ENCODE data around the gene CDK18.

Gene CDK18

GRCh38 chr1:205532026-205532898, 27.8 kb downstream of the CDK18 start:
- peak in 4 of 42 donors; percentile 4 to 27 (median 15) for DNase-seq
- intact Hi-C loops (cut with DNase I), result no loop called here

- intact Hi-C loops (cut with DNase I), result no loop called here
- peak in 5 of 42 donors; percentile 1 to 26 (median 8) for DNase-seq
Observed at GRCh38 chr1:205532996-205533735, 28.7 kb downstream of the CDK18 start.

- peak in 6 of 42 donors; percentile 2 to 33 (median 27) for DNase-seq
- intact Hi-C loops (cut with DNase I), result no loop called here
Observed at GRCh38 chr1:205533748-205534443, 29.4 kb downstream of the CDK18 start.

GRCh38 chr1:205534444-205534985, 30.0 kb downstream of the CDK18 start:
- intact Hi-C loops (cut with DNase I), result no loop called here

DNA sequence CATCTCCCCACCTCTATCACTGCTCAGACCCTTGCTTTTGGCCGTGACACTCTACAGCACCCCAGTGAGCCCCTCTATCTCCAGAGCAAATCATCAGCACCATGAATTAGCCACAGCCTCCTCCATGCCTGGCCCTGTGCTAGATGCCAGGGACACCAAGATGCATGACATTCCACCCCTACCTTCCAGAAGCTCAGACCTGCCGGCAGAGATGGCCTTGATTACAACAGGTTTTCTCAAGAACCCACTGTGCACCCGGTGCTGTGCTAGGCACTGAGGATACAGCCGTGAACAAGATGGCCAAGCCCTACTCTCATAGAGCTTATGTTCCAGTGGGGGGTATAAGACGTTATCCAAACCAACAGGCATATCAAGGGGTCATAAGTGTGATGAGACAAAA, 30.6 kb downstream of the CDK18 start:
- DNase-seq, result peak in 10 of 42 donors; percentile 0 to 41 (median 14)
- intact Hi-C loops (cut with DNase I), result no loop called here

More at GRCh38 chr1:205534444-205534985, 30.0 kb downstream of the CDK18 start:
- peak in 8 of 42 donors; percentile 3 to 43 (median 24) for DNase-seq

DNA sequence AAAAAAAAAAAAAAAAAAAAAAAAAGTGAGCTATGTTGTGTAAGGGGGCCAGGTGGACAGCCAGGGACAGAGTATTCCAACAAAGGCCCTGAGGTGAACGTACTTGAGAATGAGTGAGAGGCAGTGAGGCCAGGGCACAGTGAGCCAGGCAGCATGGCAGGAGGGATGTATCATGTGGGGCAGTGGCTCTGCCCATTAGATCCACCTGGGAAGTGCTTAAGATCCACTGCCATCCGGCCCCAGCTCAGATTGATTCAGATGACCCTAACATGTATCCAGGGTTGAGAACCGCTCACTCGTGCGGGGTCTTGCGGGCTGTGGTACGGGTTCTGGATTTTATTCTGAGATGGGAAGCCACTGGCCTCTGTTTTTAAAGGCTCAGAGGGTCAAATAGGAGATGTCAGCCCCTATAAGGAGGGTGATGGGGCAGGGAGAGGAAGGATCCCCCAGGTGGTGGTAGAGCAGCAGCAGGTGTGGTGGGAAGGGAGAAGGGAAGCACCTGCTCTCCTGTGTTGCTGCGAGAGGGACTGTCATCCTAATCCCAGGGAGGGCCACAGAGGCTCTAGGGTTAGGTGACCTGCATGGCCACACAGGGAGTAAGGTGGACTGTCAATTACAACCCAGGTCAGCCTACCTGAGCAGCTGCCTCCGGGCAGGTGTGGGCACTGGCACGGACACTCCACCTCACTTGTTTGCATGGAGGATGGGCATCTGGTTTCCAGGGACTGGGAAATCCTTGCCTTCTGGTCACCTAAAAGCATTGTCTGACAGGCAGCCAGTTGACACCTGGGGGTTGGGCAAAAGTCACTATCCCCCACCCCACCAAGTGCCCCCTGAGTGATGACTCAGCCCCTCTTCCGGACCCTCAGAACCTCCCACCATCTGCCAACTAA, 31.6 kb downstream of the CDK18 start:
- peak in 16 of 42 donors; percentile 1 to 43 (median 10) for DNase-seq
- intact Hi-C loops (cut with DNase I), result no loop called here

- intact Hi-C loops (cut with DNase I), result no loop called here
- peak in 41 of 42 donors; percentile 44 to 90 (median 73) for DNase-seq
Observed at GRCh38 chr1:205536759-205537361, 32.4 kb downstream of the CDK18 start.

GRCh38 chr1:205537386-205538018, 33.0 kb downstream of the CDK18 start:
- intact Hi-C loops (cut with DNase I), result no loop called here

DNA sequence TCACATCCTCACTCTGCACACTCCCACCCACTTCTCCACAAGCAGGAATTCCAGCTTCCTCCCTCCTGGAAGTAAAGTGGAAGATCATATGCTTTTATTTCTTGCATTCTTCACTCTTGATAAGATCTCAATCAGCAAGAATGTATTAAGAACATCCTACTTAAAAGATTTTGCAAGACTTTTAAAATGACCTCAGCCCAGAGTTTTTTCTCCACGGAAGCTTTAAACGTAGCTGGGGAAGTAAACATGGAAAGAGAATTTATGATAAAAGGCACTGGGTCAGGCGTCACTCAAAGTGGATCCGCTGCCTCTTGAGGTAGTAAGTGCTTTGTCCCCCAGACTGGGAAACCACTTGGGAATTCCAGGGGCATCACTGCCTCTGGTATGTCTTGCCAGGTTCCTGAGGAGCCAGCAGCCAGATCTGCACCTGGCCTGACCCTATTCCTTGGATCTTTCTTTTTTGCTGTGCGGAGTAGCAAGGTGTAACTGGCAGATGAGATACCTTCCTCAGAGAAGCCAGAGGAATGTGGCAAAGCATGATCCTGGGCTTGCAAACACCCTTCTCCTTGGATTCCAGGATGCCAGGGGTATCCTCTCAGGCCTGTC, 33.9 kb downstream of the CDK18 start:
- intact Hi-C loops (cut with DNase I), result no loop called here
- DNase-seq, result peak in 5 of 42 donors; percentile 3 to 39 (median 26)

More at GRCh38 chr1:205537386-205538018, 33.0 kb downstream of the CDK18 start:
- peak in 7 of 42 donors; percentile 0 to 33 (median 9) for DNase-seq

DNA sequence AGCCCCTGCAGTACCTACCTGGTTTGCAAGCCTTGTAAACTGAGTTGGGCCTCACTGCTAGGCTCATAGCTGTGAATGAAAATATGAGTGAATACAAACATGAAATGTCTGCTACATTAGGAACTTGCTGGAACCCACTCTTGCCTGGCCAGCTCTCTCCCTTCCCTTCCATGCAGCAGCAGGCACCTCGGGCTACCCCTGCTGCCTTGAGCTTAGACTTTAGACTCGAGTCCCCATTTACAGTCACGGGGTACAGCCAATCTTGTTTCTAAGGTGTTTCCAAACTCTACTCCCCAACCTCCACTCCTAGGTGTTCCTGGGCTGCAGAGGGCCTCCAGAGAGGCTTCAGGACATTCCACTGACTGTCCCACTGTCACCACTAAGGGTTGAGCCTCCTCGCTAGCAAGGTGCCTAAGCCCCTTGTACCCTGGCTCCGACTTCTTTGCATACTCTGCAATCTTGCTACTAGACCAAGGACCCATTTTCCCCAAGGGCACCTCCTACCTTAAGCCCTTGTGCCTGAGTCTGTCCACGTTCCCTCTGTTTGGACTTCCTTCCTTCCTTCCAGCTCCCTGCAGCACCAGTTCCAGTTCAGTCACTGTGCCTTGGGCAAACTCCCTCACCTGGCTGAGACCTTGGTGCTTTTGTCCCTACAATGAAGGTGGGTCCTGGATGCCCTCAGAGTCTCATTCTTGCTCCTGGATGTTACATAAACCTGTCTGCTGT, 36.9 kb downstream of the CDK18 start:
- intact Hi-C loops (cut with DNase I), result no loop called here
- peak in 5 of 42 donors; percentile 3 to 30 (median 22) for DNase-seq

GRCh38 chr1:205542367-205542766, 37.9 kb downstream of the CDK18 start:
- intact Hi-C loops (cut with DNase I), result no loop called here
- peak in 6 of 42 donors; percentile 5 to 45 (median 26) for DNase-seq

GRCh38 chr1:205543351-205544301, 39.2 kb downstream of the CDK18 start:
- peak; percentile 63 to 93 (median 82) for DNase-seq
- intact Hi-C loops (cut with DNase I), result no loop called here

- peak in 5 of 42 donors; percentile 5 to 35 (median 24) for DNase-seq
- intact Hi-C loops (cut with DNase I), result no loop called here
Observed at GRCh38 chr1:205545001-205545919, 40.8 kb downstream of the CDK18 start.

GRCh38 chr1:205545991-205546390, 41.5 kb downstream of the CDK18 start:
- intact Hi-C loops (cut with DNase I), result no loop called here
- peak in 5 of 42 donors; percentile 4 to 22 (median 13) for DNase-seq

Data from head of caudate nucleus (tissue), 42 donors.